A549 (cell line): ENCODE measurements around the gene MAPT.

Experiments
- CBX2 ChIP-seq: fragments of 200-600 bp; sonication (generic); IDR thresholded peaks from 2 replicates; pipeline ENCODE4 v1.6.1; 2016; ENCODE audit warnings: low read depth, mild to moderate bottlenecking, borderline replicate concordance
- CHD2 ChIP-seq: fragments of 150-350 bp; IDR thresholded peaks from 2 replicates; pipeline ENCODE4 v1.6.1; 2014; ENCODE audit warnings: low read length; ENCODE audit not compliant: partially characterized antibody
- CTCF ChIP-seq: fragments of >200 bp; sonication (Bioruptor Twin); formaldehyde crosslinking; IDR thresholded peaks from 3 replicates; pipeline ENCODE4 v1.5.1; 2016
- EP300 ChIP-seq, 2 experiments: fragments of >200 bp; sonication (Bioruptor Twin); formaldehyde crosslinking; IDR thresholded peaks; 2 replicates in 1 of 2; 3 replicates in 1 of 2; pipeline ENCODE4 v1.6.1; 2016 to 2017
- MAFK ChIP-seq: fragments of 450-650 bp; IDR thresholded peaks from 2 replicates; pipeline ENCODE4 v1.6.1; 2014; ENCODE audit not compliant: partially characterized antibody
- POLR2A ChIP-seq: IDR thresholded peaks from 2 replicates; pipeline ENCODE4 v1.6.1; 2012; ENCODE audit warnings: mild to moderate bottlenecking, low read length
- RAD21 ChIP-seq, 2 experiments: fragments of >200 bp in 1 of 2; sonication (Bioruptor Twin) in 1 of 2; formaldehyde crosslinking in 1 of 2; IDR thresholded peaks in 1 of 2; conservative IDR thresholded peaks in 1 of 2; 2 replicates in 1 of 2; 3 replicates in 1 of 2; pipeline ENCODE4 v1.6.1; 2012 to 2018; ENCODE audit warnings: inconsistent platforms in 1 of 2
- RARB ChIP-seq: fragments of 250-450 bp; sonication (Bioruptor Pico); IDR thresholded peaks from 2 replicates; pipeline ENCODE4 v1.8.0; 2021; ENCODE audit warnings: mild to moderate bottlenecking, moderate library complexity
- ZFP36 ChIP-seq: fragments of 450-650 bp; IDR thresholded peaks from 2 replicates; pipeline ENCODE4 v1.6.1; 2014; ENCODE audit warnings: borderline replicate concordance; ENCODE audit not compliant: partially characterized antibody
- TF ChIP-seq, protein P1 (sequence below): IDR thresholded peaks from 2 replicates; pipeline ENCODE4 v1.6.1; 2012

DNA sequence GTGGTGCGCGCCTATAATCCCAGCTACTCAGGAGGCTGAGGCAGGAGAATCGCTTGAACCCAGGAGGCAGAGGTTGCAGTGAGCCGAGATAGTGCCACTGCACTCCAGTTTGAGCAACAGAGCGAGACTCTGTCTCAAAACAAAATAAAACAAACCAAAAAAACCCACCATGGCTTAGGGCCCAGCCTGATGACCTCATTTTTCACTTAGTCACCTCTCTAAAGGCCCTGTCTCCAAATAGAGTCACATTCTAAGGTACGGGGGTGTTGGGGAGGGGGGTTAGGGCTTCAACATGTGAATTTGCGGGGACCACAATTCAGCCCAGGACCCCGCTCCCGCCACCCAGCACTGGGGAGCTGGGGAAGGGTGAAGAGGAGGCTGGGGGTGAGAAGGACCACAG is 103.3 kb downstream of the MAPT start:
- TF ChIP-seq CTCF: no peak
- TF ChIP-seq POLR2A: no peak
- TF ChIP-seq CBX2: no peak
- no peak for TF ChIP-seq ZFP36
- no peak for TF ChIP-seq CHD2
- no peak for TF ChIP-seq MAFK
- no peak for TF ChIP-seq RAD21 (conservative IDR thresholded peaks at IDR 0.05 in 1 of 2, IDR thresholded peaks at IDR 0.05 in 1 of 2)
- no peak for TF ChIP-seq RARB
- TF ChIP-seq, protein P1, sequence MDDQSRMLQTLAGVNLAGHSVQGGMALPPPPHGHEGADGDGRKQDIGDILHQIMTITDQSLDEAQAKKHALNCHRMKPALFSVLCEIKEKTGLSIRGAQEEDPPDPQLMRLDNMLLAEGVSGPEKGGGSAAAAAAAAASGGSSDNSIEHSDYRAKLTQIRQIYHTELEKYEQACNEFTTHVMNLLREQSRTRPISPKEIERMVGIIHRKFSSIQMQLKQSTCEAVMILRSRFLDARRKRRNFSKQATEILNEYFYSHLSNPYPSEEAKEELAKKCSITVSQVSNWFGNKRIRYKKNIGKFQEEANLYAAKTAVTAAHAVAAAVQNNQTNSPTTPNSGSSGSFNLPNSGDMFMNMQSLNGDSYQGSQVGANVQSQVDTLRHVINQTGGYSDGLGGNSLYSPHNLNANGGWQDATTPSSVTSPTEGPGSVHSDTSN: no peak
- TF ChIP-seq EP300 (IDR thresholded peaks at IDR 0.05): no peak
